Vagina (tissue), 2 donors: Measurements from ENCODE around the gene P3H2. TPM values are rescaled to one million over a fixed set of nuclear protein-coding genes. Genes with fewer than 3 reads are reported as not detected.

ENCODE experiments used
- DNase-seq, 2 donors: peaks; one replicate each; pipeline ENCODE4 v3.0.0-alpha.2; 2017; ENCODE audit errors: extremely low spot score in 2 of 2
- H3K27ac ChIP-seq: fragments of 200-600 bp; sonication (generic); one replicate; pipeline ENCODE4 v1.5.1; 2019
- H3K27me3 ChIP-seq: fragments of 200-600 bp; sonication (generic); one replicate; pipeline ENCODE4 v1.5.1; 2019
- H3K36me3 ChIP-seq, 2 donors: fragments of 200-600 bp; sonication (generic); one replicate each; pipeline ENCODE4 v1.5.1; 2017 to 2019
- H3K4me1 ChIP-seq: fragments of 200-600 bp; sonication (generic); one replicate; pipeline ENCODE4 v1.5.1; 2019
- H3K4me3 ChIP-seq, 2 donors: fragments of 200-600 bp; sonication (generic); 1 replicate in 1 of 2; 2 replicates in 1 of 2; pipeline ENCODE4 v1.5.1; 2016 to 2019
- H3K9me3 ChIP-seq: fragments of 200-600 bp; sonication (generic); one replicate; pipeline ENCODE4 v1.5.1; 2019
- POLR2A ChIP-seq, 2 donors: fragments of 450-650 bp; IDR thresholded peaks; one replicate each; pipeline ENCODE4 v1.6.1; 2017; ENCODE audit warnings: antibody characterized with exemption in 2 of 2, mild to moderate bottlenecking in 2 of 2, moderate library complexity in 2 of 2
- POLR2AphosphoS5 ChIP-seq, 2 donors: sonication (generic); formaldehyde crosslinking; IDR thresholded peaks; one replicate each; pipeline ENCODE4 v1.9.0; 2017; ENCODE audit warnings: antibody characterized with exemption in 2 of 2, mild to moderate bottlenecking in 2 of 2, low read depth in 1 of 2; ENCODE audit not compliant: insufficient read depth in 1 of 2
- intact Hi-C: fragments of 100-400 bp; cut with DNase I; formaldehyde crosslinking; loops from one replicate; pipeline ENCODE4 v1.15.1; 2023
- total RNA-seq: library from RNA; depleted of rRNA; stranded (reverse); fragments of >200 nt; gene quantifications from one replicate; pipeline ENCODE4 v1.2.3, GENCODE V29; 2016
- TF ChIP-seq, protein P1 (sequence below), 3 experiments: fragments of 450-650 bp in 2 of 3; fragments of 200-600 bp in 1 of 3; sonication (generic) in 1 of 3; IDR thresholded peaks; one replicate each; pipeline ENCODE4 v1.5.1; 2017 to 2019; ENCODE audit warnings: antibody characterized with exemption in 3 of 3, mild to moderate bottlenecking in 2 of 3, moderate library complexity in 2 of 3

The P3H2 gene
- total RNA-seq, 1 donor from 2014 or later, result 41.7 TPM

DNA sequence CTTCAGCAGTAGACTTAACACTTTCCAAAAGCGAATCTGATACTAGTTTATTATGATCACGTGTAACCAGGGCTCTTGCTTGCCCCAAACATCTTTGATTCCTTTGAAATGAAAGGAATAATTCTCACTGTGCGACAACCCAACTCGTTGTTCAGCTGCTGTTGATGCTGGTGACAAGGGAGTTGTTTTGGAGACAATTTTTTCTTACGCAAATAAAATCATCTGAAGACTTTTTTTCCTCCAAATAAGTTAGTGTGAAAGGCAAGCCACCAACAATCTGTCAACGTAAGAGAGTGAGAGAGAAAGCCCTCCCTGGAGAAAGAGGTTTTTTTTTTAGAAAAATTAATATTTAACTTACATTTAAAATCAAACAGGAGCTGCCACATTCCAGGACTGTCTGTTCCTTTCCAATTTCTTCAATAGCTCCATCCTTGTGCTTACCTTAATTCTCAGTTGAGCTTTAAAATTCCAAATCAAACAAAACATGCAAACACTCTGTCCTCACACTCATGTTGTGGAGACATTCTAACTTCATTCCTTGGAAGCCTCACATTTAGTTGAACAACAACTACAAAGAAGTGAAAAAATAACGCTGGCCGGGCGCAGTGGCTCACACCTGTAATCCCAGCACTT, 4.9 kb upstream of the P3H2 start:
- no peak overlapping the region for H3K4me3 ChIP-seq
- H3K36me3 ChIP-seq, result no peaks in the 10 kb centered on the region
- no peaks in the 10 kb centered on the region for H3K9me3 ChIP-seq
- TF ChIP-seq, protein P1, sequence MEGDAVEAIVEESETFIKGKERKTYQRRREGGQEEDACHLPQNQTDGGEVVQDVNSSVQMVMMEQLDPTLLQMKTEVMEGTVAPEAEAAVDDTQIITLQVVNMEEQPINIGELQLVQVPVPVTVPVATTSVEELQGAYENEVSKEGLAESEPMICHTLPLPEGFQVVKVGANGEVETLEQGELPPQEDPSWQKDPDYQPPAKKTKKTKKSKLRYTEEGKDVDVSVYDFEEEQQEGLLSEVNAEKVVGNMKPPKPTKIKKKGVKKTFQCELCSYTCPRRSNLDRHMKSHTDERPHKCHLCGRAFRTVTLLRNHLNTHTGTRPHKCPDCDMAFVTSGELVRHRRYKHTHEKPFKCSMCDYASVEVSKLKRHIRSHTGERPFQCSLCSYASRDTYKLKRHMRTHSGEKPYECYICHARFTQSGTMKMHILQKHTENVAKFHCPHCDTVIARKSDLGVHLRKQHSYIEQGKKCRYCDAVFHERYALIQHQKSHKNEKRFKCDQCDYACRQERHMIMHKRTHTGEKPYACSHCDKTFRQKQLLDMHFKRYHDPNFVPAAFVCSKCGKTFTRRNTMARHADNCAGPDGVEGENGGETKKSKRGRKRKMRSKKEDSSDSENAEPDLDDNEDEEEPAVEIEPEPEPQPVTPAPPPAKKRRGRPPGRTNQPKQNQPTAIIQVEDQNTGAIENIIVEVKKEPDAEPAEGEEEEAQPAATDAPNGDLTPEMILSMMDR (IDR thresholded peaks at IDR 0.05), result no peak
- TF ChIP-seq POLR2AphosphoS5 (IDR thresholded peaks at IDR 0.05; ENCODE audit: insufficient read depth in 1 of 2, low read depth in 1 of 2) (no peak), POLR2A (IDR thresholded peaks at IDR 0.05) (no peak)
- intact Hi-C loops, result loop anchor here (10.0 kb wide), 1 partner anchor 151 kb away; no protein-coding TSS in a partner anchor
- H3K27ac ChIP-seq, result no peak overlapping the region
- no peak for DNase-seq
- no peaks in the 10 kb centered on the region for H3K27me3 ChIP-seq
- H3K4me1 ChIP-seq, result peaks cover 20% of the 10 kb centered on the region

DNA sequence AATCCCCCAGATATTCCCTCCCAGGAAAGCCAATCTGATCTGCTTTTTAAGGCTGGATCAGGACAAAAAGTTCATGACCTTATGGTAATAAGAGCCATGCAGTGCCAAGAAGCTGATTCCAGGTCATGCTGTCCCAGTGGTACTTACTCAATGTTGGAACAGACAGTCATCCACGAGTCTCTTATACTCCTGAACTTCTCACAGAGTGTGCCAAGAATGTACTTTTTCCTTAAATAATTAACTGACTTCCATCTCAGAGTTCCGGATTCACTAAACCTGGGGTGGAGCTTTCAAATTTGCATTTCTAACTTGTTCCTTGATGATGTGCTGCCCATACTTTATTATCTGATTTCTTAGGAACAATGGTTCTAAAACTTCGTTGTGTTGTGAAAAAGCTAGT, 3.4 kb upstream of the P3H2 start:
- Histone ChIP-seq H3K4me3 (no peak overlapping the region), H3K4me1 (peaks cover 20% of the 10 kb centered on the region), H3K27me3 (no peaks in the 10 kb centered on the region), H3K9me3 (no peaks in the 10 kb centered on the region), H3K27ac (no peak overlapping the region), H3K36me3 (no peaks in the 10 kb centered on the region)
- intact Hi-C loops, result loop anchor here (10.0 kb wide), 1 partner anchor 149 kb away; no protein-coding TSS in a partner anchor
- no peak for DNase-seq
- TF ChIP-seq POLR2A (IDR thresholded peaks at IDR 0.05), result no peak

- H3K27me3 ChIP-seq, result no peaks in the 10 kb centered on the region
- H3K4me3 ChIP-seq, result no peak overlapping the region
- no peak for DNase-seq
- TF ChIP-seq POLR2A (IDR thresholded peaks at IDR 0.05) (no peak), POLR2AphosphoS5 (IDR thresholded peaks at IDR 0.05; ENCODE audit: insufficient read depth in 1 of 2, low read depth in 1 of 2) (no peak)
- TF ChIP-seq, protein P1 (IDR thresholded peaks at IDR 0.05), result no peak
- H3K27ac ChIP-seq, result no peak overlapping the region
- peaks cover 35% of the 10 kb centered on the region for H3K4me1 ChIP-seq
- no peaks in the 10 kb centered on the region for H3K36me3 ChIP-seq
- no peaks in the 10 kb centered on the region for H3K9me3 ChIP-seq
- intact Hi-C loops, result loop anchor here (10.0 kb wide), 1 partner anchor 147 kb away; no protein-coding TSS in a partner anchor
These were observed 1.6 kb upstream of the P3H2 start for GRCh38 chr3:190122198-190122771.

DNA sequence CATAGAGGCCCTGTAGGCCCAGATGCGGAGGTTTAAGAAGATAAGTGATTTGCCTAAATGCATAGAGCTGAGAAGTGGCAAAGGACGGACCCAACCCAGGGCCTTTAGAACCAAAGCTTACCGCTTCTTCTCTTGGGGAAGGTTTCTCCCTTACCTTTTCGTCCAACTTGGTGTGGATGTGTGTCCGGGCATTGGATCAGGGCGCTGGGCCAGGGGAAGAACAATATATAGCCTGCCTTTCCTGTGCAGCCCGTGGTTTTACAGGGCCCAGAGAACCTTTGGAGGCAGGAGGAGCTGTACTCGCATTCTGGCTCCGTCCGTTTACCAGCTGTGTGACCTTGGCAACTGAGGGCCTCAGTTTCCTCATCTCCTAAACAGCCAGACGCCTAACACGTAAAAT, 686 bp upstream of the P3H2 start:
- H3K27me3 ChIP-seq, result no peaks in the 10 kb centered on the region
- no peak overlapping the region for H3K4me3 ChIP-seq
- intact Hi-C loops, result loop anchor here (10.0 kb wide), 1 partner anchor 147 kb away; no protein-coding TSS in a partner anchor
- H3K9me3 ChIP-seq, result no peaks in the 10 kb centered on the region
- H3K27ac ChIP-seq, result peak overlapping the region; percentile 89
- H3K36me3 ChIP-seq, result no peaks in the 10 kb centered on the region
- TF ChIP-seq, protein P1 (IDR thresholded peaks at IDR 0.05), result no peak
- TF ChIP-seq POLR2A (IDR thresholded peaks at IDR 0.05), result no peak
- TF ChIP-seq POLR2AphosphoS5 (IDR thresholded peaks at IDR 0.05; ENCODE audit: insufficient read depth in 1 of 2, low read depth in 1 of 2), result no peak
- H3K4me1 ChIP-seq, result peaks cover 41% of the 10 kb centered on the region
- DNase-seq, result no peak

DNA sequence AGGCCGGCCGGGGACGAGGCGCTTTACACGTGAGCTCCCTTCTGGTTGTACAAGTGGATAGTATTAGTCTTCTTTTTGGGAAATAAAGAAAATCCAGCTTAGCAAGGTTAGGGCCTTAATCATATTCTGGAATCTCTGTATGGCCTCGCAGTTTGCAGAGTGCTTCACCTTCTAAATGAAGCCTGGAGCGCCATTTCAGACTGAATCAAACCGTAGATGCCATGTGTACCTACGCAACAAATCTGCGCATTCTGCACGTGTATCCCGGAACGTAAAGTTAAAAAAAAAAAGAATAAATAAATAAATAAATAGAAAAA, 322 bp upstream of the P3H2 start:
- peaks cover 45% of the 10 kb centered on the region for H3K4me1 ChIP-seq
- no peak for DNase-seq

More for the DNA sequence above, 322 bp upstream of the P3H2 start:
- intact Hi-C loops, result loop anchor here (10.0 kb wide), 1 partner anchor 146 kb away; no protein-coding TSS in a partner anchor
- H3K27ac ChIP-seq, result peak overlapping the region; percentile 89
- H3K4me3 ChIP-seq, result peak overlapping the region; percentile 71 to 81
- peak in 1 of 2 donors; percentile 28 for TF ChIP-seq POLR2AphosphoS5 (IDR thresholded peaks at IDR 0.05; ENCODE audit: insufficient read depth in 1 of 2, low read depth in 1 of 2)
- TF ChIP-seq, protein P1 (IDR thresholded peaks at IDR 0.05), result no peak
- H3K9me3 ChIP-seq, result no peaks in the 10 kb centered on the region
- H3K36me3 ChIP-seq, result no peaks in the 10 kb centered on the region
- no peaks in the 10 kb centered on the region for H3K27me3 ChIP-seq
